RPMI8226 (cell line): ENCODE data around the gene GSE1.

Source experiments
- DNase-seq: peaks from one replicate; pipeline ENCODE4 v3.0.0-alpha.2; 2015

GSE1 gene

GRCh38 chr16:85621698-85622428 lies 8.7 kb downstream of the GSE1 start:
- DNase-seq: no peak

GRCh38 chr16:85622683-85623082 lies 9.6 kb downstream of the GSE1 start:
- DNase-seq: no peak

GRCh38 chr16:85623250-85623649 lies 10.1 kb downstream of the GSE1 start:
- no peak for DNase-seq

- no peak for DNase-seq
Measured at GRCh38 chr16:85623997-85624601, 11.0 kb downstream of the GSE1 start.

DNA sequence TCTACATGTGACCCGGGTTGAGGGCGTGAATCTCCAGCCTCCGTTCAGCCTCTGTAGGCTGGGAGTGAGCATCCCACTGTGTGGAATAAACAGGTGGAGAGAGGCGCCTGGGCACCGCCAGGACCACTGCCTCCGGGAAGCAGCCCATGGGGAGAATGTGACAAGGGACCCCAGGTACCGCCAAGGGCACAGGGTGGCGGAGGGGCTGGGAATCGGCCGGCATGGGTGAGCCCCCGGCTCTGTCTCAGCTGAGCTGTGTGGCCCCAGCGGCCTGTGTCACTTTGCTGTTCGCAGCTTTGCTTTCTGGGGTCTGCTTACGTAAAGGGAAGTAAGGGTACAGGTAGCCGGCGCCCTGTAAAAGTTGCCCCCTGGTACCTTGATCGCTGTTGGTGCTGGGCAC lies 11.5 kb downstream of the GSE1 start:
- DNase-seq: no peak

DNA sequence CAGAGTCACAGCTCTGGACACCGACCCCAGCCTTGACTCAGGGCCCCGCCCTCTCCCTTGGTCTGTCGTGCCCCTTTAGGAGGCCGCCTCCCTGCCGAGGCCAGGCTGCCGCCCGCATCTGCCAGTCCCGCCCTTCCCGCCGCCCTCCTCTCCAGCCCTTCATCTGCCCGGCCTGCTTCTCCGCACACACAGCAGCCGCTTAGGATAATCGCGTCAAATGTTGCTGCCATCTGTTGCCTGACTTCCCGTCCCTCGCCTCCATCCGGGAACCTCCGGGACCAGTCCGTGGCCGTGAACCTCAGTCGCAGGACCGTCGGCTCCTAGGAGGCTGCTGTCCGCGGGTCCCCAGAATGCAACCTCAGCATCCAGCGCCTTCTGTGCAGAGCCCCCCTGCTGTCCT lies 11.9 kb downstream of the GSE1 start:
- no peak for DNase-seq

GRCh38 chr16:85625485-85626117 lies 12.5 kb downstream of the GSE1 start:
- no peak for DNase-seq

- no peak for DNase-seq
Measured at GRCh38 chr16:85626191-85626981, 13.3 kb downstream of the GSE1 start.

DNA sequence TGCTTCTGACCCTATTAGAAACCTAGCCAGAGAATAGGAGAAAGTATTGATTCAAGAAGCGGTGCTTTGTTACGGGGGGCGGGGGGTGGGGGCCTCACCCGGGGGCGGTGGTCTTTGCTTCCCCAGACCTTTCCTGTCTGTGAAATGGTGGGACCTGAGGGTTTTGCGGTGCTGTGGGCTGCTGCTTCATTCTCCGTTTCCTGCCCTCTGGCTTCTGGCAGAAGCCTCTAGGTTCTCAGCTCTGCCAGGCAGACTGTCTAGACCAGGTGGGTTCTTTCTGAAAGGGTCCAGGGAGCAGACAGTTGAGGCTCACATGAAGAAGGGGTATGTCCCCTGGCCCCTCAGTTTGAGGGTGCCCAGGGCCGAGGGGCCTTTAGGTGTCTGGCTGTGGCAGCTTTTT lies 14.0 kb downstream of the GSE1 start:
- no peak for DNase-seq

DNA sequence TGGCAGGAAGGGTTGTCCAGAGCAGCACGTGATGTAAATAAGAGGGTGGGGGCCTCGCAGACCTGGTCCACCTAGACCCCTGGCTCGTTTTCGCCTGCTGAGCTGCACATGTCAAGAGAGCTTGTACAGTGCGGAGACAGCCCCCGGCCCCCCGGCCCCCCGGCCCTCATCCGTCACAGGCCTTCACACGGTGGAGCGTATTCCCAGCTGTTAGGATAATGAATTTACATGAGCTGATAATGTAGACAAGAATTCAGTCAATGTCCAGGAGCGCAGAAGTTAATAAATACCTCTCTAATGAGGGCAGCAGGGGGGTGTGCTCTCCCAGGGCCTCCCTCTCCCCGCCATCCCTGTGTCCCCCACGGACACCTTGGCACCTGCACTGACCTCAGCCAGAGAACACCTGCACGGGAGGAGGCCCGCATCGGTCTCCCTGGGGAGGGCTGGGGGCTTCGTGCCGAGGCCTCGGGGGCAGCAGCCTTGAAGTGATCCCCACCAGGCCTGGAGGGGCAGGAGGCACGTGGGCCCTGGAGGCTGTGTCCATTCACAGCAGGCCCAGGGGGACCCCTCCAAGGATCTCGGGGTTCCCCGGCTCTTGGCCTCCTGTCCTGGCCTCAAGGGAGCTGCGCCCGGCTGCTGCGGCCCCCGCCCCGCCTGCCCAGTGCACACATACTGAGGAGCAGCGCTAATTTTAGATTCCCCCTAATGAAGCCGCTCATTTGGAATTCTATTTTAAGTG lies 14.6 kb downstream of the GSE1 start:
- no peak for DNase-seq

DNA sequence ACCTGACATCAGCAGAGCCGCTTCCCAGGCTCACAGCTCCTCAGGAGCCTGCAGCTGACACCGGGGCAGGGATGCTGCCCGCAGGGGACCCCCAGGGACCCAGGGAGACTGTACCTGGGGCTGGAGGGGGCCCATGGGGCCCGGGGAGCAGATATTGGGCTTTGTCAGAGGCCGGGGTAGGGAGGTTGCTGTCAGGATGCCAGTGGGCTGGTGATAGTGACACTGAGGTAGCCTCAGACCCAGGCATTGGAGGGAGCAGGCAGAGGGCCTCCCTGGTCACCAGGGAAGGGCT lies 15.1 kb downstream of the GSE1 start:
- no peak for DNase-seq

DNA sequence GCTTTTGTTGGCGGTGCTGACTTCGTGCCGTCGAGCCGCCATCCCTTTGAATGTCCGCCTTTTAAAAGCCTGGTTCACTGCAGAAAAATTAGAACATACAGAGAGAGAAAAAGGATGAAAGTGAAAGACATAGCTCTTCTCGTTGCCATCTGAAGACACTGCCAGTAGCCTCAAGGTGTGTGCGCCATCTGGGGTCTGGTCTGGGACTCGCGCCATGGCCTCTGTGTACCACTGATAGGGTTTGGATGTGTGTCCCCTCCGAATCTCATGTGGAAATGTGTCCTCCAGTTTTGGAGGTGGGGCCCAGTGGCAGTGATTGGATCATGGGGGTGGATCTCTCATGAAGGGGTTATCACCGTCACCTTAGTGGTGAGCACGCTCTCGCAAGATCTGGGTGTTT lies 15.5 kb downstream of the GSE1 start:
- DNase-seq: no peak

- DNase-seq: no peak
Measured at GRCh38 chr16:85629326-85629725, 16.2 kb downstream of the GSE1 start.

DNA sequence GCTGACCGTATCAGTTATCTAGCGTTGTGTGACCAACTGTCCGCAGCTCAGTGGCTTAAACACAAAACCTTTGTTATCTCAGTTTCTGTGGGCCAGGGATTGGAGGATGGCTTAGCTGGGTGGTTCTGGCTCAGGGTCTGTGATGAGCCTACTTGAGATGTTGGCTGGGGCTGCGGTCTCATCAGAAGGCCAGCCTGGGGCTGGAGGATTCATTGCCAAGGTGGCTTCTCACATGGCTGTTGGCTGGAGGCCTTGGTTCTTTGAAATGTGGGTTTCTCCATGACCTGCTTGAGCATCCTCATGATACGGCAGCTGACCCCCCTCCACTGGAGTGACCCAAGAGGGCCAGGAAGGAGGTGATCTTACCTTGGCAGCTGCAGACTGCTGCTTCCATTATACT lies 16.7 kb downstream of the GSE1 start:
- no peak for DNase-seq

DNA sequence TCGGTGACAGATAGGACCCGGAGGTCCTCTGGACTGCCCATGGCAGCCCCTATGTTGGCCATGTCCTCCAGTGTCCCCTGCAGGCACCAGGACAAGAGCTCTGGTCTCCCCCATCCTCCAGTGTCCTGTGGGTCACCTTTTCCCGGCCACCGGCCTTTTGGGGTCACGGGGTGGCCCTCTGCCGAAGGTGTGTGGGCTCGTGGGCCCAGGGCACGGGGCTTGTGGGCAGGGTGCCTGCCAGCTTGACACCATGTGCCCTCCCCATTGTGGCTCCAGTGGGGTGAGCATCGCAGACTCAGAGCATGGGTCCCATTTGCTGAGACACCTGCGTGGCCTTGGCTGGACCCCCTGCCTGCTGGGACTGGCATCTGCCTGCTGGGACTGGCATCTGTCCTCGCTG lies 18.1 kb downstream of the GSE1 start:
- no peak for DNase-seq

GRCh38 chr16:85631802-85632393 lies 18.8 kb downstream of the GSE1 start:
- DNase-seq: no peak

DNA sequence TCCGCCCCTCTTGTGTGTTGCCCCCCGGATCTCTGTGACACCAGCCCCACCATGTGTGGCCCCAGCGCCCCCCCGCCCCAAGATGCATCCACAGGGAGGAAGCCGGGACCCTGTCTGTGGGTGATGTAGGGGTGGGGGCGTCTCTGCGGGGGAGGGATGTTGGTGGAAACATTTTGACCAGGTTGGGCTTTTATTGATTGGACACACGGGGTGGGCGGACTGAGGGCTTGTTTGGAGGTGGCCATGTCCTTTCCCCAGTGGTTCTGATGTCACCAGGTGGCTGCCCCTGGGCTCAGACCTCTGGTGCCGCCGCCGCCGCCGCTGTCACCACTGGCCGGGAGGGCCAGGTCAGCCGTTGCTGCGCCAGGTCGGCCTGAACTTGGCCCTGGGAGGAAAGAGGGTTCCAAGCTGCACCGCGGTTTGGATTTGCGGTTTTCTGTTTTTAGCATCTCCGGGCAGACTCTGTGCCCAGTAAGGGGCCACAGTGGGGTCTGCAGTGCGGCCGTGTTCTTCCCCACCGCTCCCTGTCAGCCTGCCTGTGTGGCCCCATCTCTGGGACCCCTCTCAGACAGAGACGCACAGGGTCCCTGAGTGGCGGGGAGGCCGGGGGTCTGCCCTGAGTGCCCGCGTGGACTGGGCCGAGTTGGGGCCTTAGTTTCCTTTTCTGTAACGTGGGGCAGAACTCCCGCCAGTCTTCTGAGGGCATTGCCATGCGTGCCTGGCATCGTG lies 19.8 kb downstream of the GSE1 start:
- DNase-seq: no peak

GRCh38 chr16:85633438-85633743 lies 20.3 kb downstream of the GSE1 start:
- DNase-seq: no peak

GRCh38 chr16:85633888-85634287 lies 20.8 kb downstream of the GSE1 start:
- no peak for DNase-seq

DNA sequence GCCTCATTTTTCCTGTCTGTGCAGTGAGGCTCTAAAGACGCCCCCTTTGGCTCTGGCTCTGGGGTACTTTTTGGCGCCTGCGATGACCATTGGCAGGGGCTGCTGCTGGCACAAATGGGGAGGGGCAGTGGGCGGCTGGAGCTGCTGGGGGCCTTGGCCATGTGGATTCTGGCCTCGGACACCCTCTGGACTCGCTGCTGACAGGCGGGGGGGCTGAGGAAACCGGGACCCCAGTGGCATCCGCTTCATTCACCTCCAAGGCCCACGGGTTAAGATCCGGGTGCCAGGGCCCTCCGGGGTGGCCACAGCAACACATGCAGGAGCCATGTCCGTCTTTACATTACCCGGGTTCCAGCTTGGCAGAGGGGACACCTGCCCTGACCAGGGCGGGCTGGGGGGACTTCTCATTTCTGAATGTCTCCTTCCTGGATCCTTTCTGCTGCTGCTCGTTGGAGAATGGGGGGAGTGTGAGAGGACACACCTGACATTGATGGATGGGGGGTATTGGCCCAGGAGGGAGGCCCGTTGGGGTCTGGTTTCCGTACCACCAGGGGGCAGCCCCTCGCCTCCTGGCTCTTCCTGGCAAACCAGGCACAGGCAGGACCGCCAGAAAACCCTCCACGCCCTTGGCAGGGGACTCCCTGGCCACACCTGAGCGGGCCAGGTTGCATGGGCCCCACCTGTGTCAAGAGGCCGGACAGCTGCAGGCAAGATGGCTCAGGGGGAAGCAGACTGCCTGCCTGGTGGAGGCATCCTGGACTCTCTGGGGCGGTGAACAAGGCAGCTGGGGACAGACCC lies 21.8 kb downstream of the GSE1 start:
- no peak for DNase-seq

GRCh38 chr16:85635545-85636140 lies 22.5 kb downstream of the GSE1 start:
- no peak for DNase-seq
